Sigmoid colon (tissue), 7 donors: ENCODE data around the gene PIK3R6. TPM values are rescaled to one million over a fixed set of nuclear protein-coding genes. Genes with fewer than 3 reads are reported as not detected.

Experiments used
- DNase-seq: peaks from one replicate; pipeline ENCODE4 v3.0.0-alpha.2; 2019
- H3K27ac ChIP-seq, 4 donors: fragments of 200-600 bp; sonication (generic); one replicate each; pipeline ENCODE4 v1.5.1; 2016 to 2019; ENCODE audit warnings: mild to moderate bottlenecking in 1 of 4
- H3K27me3 ChIP-seq, 3 donors: fragments of 200-600 bp; sonication (generic); one replicate each; pipeline ENCODE4 v1.5.1; 2019; ENCODE audit warnings: mild to moderate bottlenecking in 1 of 3
- H3K36me3 ChIP-seq, 4 donors: fragments of 200-600 bp; sonication (generic); one replicate each; pipeline ENCODE4 v1.5.1; 2016 to 2019
- H3K4me1 ChIP-seq, 4 donors: fragments of 200-600 bp; sonication (generic); one replicate each; pipeline ENCODE4 v1.5.1; 2017 to 2019
- H3K4me3 ChIP-seq, 4 donors: fragments of 200-600 bp; sonication (generic); one replicate each; pipeline ENCODE4 v1.5.1; 2017 to 2019; ENCODE audit warnings: mild to moderate bottlenecking in 2 of 4, moderate library complexity in 1 of 4
- H3K9me3 ChIP-seq, 4 donors: fragments of 200-600 bp in 3 of 4; sonication (generic) in 3 of 4; one replicate each; pipeline versions ENCODE4 v1.5.1 to v1.6.1; 2013 to 2019
- EP300 ChIP-seq, 4 donors: sonication (generic); formaldehyde crosslinking; IDR thresholded peaks; one replicate each; pipeline ENCODE4 v1.6.1; 2017; ENCODE audit warnings: antibody characterized with exemption in 4 of 4
- POLR2A ChIP-seq, 2 donors: fragments of 450-650 bp; IDR thresholded peaks; one replicate each; pipeline ENCODE4 v1.6.1; 2016; ENCODE audit warnings: antibody characterized with exemption in 2 of 2, mild to moderate bottlenecking in 2 of 2, moderate library complexity in 2 of 2
- POLR2AphosphoS5 ChIP-seq, 4 donors: sonication (generic); formaldehyde crosslinking; IDR thresholded peaks; one replicate each; pipeline ENCODE4 v1.6.1; 2017; ENCODE audit warnings: antibody characterized with exemption in 4 of 4
- WGBS, 2 donors: extraction: QIAGEN DNeasy Blood & Tissue Kit; methylation state at CpG; one replicate each; pipeline ENCODE4 v1.1.7; 2013; 5-methylcytosine and 5-hydroxymethylcytosine counted together
- intact Hi-C: fragments of 100-400 bp; cut with DNase I; formaldehyde crosslinking; loops from one replicate; pipeline ENCODE4 v1.15.1; 2023
- polyA plus RNA-seq, 3 donors: library from polyadenylated mRNA; stranded (reverse); fragments of 200-250 nt; gene quantifications; one replicate each; pipeline ENCODE4 v1.2.3, GENCODE V29; 2013
- total RNA-seq, 4 donors: library from RNA; depleted of rRNA; stranded (reverse); fragments of >200 nt; gene quantifications; one replicate each; pipeline ENCODE4 v1.1.0, GENCODE V29; 2016
- TF ChIP-seq, protein P1 (sequence below), 4 experiments: fragments of 450-650 bp in 3 of 4; fragments of 200-600 bp in 1 of 4; IDR thresholded peaks; one replicate each; pipeline ENCODE4 v1.5.1; 2016 to 2019; ENCODE audit warnings: antibody characterized with exemption in 4 of 4, mild to moderate bottlenecking in 3 of 4, moderate library complexity in 2 of 4
- donor health status: healthy with polysubstance abuse.
- donor health status: Bipolar disorder and iron deficiency.
- donor health status: healthy.

The PIK3R6 gene
- total and polyA plus RNA-seq, 7 donors, result 0.54 to 1.2 (median 0.77) TPM; not detected in 2

DNA sequence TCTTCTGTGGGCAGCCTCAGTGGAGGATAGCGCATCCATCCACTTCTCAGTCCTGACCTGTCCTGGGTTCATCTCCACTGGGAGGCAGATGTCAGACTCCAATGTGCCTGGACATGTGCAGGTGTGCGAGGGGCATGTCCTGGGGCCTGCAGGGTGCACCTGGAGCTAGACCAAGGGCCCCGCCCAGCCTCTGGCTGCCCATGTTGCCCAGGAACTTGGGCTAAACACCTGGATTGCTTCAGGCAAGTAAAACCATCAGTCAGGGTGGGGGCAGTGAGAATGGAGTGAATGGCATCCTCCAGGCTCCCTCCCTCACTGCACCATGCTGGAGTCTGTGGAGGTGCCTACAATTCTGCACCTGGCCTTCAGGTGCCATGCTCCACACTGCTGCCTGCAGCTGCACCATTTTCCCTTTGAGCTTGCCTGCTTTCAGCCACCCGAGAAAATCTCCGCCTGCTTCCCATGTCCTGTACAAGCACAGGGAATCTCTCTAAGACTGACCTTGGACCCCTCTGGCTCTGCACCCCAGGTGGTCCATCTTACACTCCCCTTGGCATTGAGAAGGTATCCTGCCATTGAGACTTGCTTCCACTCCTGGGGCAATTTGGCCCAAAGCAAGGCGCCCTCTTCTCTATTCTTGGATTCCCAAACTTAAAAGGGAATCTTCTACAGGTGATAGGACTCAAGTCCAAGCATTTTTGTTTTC is 66.2 kb downstream of the PIK3R6 start:
- Histone ChIP-seq H3K9me3 (no peaks in the 10 kb centered on the region), H3K4me1 (peaks cover 0 to 11% (median 11%) of the 10 kb centered on the region in 4 donors), H3K27me3 (peaks cover 7 to 28% (median 15%) of the 10 kb centered on the region in 3 donors), H3K4me3 (no peak overlapping the region), H3K36me3 (no peaks in the 10 kb centered on the region), H3K27ac (no peak overlapping the region)
- TF ChIP-seq POLR2A (IDR thresholded peaks at IDR 0.05) (no peak), POLR2AphosphoS5 (IDR thresholded peaks at IDR 0.05) (no peak), EP300 (IDR thresholded peaks at IDR 0.05) (no peak)
- TF ChIP-seq, protein P1, sequence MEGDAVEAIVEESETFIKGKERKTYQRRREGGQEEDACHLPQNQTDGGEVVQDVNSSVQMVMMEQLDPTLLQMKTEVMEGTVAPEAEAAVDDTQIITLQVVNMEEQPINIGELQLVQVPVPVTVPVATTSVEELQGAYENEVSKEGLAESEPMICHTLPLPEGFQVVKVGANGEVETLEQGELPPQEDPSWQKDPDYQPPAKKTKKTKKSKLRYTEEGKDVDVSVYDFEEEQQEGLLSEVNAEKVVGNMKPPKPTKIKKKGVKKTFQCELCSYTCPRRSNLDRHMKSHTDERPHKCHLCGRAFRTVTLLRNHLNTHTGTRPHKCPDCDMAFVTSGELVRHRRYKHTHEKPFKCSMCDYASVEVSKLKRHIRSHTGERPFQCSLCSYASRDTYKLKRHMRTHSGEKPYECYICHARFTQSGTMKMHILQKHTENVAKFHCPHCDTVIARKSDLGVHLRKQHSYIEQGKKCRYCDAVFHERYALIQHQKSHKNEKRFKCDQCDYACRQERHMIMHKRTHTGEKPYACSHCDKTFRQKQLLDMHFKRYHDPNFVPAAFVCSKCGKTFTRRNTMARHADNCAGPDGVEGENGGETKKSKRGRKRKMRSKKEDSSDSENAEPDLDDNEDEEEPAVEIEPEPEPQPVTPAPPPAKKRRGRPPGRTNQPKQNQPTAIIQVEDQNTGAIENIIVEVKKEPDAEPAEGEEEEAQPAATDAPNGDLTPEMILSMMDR (IDR thresholded peaks at IDR 0.05), result no peak
- no peak for DNase-seq
- intact Hi-C loops, result no loop called here
- 84 to 91% methylated on average over 6 of the region's 6 CpGs for WGBS, 2 donors

DNA sequence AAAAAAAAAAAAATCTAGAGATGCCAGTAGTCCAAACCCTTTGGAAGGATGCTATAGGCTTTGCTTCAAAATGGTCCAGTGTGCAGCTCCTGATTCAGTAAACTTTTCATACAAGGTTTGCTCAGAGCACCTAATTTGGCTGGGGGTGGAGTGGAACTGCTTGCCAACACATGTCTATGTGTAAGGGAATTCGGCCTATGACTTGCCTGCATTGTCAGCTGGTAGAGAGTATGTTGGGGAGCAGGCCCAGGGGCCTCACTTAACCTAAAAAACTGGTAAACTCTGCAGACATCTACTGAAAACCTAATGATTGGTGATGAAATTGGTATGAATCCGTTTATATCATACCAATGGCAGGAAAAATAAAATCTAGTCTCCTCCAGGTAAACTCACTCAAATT is 66.8 kb downstream of the PIK3R6 start:
- Histone ChIP-seq H3K36me3 (no peaks in the 10 kb centered on the region), H3K4me3 (no peak overlapping the region), H3K4me1 (peaks cover 0 to 11% (median 11%) of the 10 kb centered on the region in 4 donors), H3K9me3 (no peaks in the 10 kb centered on the region), H3K27me3 (peaks cover 7 to 28% (median 15%) of the 10 kb centered on the region in 3 donors), H3K27ac (no peak overlapping the region)
- 81 to 93% methylated on average over 2 of the region's 2 CpGs for WGBS, 2 donors
- DNase-seq, result no peak
- TF ChIP-seq POLR2A (IDR thresholded peaks at IDR 0.05) (no peak), EP300 (IDR thresholded peaks at IDR 0.05) (no peak), POLR2AphosphoS5 (IDR thresholded peaks at IDR 0.05) (no peak)
- TF ChIP-seq, protein P1 (IDR thresholded peaks at IDR 0.05), result no peak
- intact Hi-C loops, result no loop called here

DNA sequence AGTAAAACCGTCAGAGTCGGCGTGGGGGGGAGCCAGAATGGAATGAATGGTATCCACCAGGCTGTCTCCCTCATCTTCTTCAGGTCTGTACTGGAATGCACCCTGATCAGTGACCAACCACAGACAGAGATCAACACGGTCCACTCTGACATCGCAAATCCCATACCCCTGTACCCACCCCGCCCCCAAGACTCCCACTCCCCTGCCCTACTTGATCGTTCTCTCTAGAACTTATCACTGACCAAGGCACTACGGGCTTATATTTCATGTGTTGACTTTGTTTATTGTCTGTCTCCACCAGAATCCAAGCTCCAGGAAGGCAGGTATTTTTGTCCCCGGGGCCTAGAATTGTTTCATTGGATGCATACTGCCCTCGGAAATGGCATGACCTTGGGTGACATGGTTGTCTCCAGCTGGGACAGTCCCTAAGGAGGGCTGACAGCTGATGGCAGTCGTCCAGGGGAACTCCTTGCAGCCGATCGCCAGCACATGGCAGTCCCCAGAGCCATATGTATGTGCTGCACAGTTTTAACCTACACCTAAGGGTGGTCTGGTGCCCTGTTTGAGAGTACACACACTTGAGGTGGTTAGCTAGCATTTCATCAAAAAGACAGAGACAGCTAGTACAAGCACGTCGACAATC is 67.8 kb downstream of the PIK3R6 start:
- no peak for TF ChIP-seq POLR2A (IDR thresholded peaks at IDR 0.05)
- TF ChIP-seq EP300 (IDR thresholded peaks at IDR 0.05), result no peak
- TF ChIP-seq POLR2AphosphoS5 (IDR thresholded peaks at IDR 0.05), result no peak
- TF ChIP-seq, protein P1 (IDR thresholded peaks at IDR 0.05), result no peak
- Histone ChIP-seq H3K4me3 (no peak overlapping the region), H3K27me3 (peaks cover 7 to 28% (median 15%) of the 10 kb centered on the region in 3 donors), H3K4me1 (peaks cover 0 to 11% (median 11%) of the 10 kb centered on the region in 4 donors), H3K36me3 (no peaks in the 10 kb centered on the region), H3K9me3 (no peaks in the 10 kb centered on the region), H3K27ac (no peak overlapping the region)
- WGBS, 2 donors, result 52 to 70% methylated on average over 15 of the region's 15 CpGs
- intact Hi-C loops, result no loop called here
- DNase-seq, result no peak

DNA sequence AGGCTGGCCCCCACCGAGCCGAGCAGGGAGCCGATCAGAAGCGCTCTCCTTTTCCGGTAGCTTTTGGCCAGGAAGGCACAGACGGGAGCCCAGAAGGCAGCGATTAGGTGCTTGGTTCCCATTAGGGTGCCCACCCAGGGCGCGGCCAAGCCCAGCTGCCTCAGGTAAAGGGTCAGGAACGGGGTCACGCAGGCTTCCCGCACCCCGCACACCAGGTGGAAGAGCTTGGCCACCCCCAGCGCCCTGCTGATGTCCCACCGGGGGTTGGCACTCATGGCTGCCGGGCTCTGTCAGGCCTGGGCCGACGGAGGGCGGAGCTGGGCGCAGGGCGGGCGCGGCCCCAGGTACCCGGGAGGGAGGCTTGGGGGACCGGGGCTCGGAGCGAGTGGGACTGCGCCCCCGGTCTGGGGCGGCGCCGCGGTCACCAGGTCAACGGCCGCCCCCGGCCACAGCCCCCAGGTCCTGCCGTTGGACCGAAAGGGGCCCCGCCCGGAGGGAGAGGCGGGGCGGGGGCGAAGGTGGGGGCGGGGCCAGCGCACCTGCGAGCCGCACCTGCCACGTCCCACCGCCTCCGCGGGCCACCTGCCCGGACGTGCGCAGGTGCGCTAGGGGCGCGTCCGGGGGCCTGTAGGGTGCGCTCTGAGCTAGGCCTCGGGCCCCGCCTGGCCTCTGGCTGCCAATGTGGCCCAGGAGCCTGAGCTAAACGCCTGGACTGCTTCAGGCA is 68.5 kb downstream of the PIK3R6 start, which contains the start of gene MFSD6L:
TSS of gene MFSD6L (minus strand) at position 520 of the 724 bp plus-strand sequence. CDS start at position 275, 245 bp downstream.
- DNase-seq, result no peak
- Histone ChIP-seq H3K36me3 (no peaks in the 10 kb centered on the region), H3K27ac (no peak within 1 kb of the TSS), H3K9me3 (no peaks in the 10 kb centered on the region), H3K4me3 (peak within 1 kb of the TSS in 1 of 4 donors; percentile 14), H3K27me3 (peaks cover 7 to 28% (median 15%) of the 10 kb centered on the region in 3 donors), H3K4me1 (peaks cover 0 to 11% (median 11%) of the 10 kb centered on the region in 4 donors)
- TF ChIP-seq, protein P1 (IDR thresholded peaks at IDR 0.05), result no peak
- no peak for TF ChIP-seq EP300 (IDR thresholded peaks at IDR 0.05)
- no peak for TF ChIP-seq POLR2A (IDR thresholded peaks at IDR 0.05)
- TF ChIP-seq POLR2AphosphoS5 (IDR thresholded peaks at IDR 0.05), result no peak
- 12 to 44% methylated on average over 62 of the region's 62 CpGs for WGBS, 2 donors
- intact Hi-C loops, result no loop called here
